CD4-positive, alpha-beta T cell treated with Interferon gamma for 1 hour (primary cell): Measurements from ENCODE around the gene RPSA.
"Not testable (repeated sequence)": the region's sequence is repeated elsewhere in the genome, so short reads cannot be mapped to it uniquely, and the experiment has no call there.

Source experiments
- DNase-seq: peaks from one replicate; pipeline ENCODE4 v3.0.0-alpha.2; 2020

The RPSA gene

GRCh38 chr3:39406368-39407258 lies at the start of gene RPSA:
Gene RPSA (plus strand): TSS chr3:39406720. CDS start chr3:39407654, 934 bp downstream.
- peak; percentile 96 for DNase-seq

GRCh38 chr3:39358333-39358732 lies 48.2 kb upstream of the RPSA start:
- no peak for DNase-seq

DNA sequence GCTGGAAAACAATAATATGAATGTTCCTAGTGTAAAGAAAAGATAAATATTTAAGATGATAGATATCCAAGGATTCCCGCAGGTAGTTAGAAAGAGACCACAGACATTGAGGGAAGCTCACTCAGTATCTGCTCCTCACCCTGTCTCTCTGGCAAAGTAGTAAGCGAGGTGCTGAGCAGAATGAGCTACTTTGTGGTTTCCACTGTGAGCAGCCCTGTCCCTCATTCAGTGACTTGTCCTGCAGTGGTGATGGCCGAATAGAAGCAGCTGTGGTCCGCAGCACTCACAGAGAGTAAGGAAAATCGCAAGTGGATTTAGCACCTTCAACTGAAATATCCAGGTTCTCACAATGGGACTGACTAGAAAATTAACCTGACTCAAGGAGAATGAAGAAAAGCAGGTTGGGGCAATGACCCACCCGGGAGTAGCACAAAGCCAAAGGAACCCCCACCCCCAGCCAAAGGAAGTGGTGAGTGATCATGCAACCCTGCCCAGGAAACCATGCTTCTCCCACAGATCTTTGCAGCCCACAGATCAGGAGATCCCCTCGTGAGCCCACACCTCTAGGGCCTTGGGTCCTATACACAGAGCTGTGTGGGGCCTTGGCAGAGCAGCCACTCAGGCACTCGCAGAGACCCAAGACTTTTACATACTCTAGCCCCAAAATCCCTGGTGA lies 45.1 kb upstream of the RPSA start:
- DNase-seq, result peak; percentile 24

GRCh38 chr3:39362192-39362591 lies 44.3 kb upstream of the RPSA start:
- no peak for DNase-seq

- no peak for DNase-seq
These were observed 43.7 kb upstream of the RPSA start for GRCh38 chr3:39362812-39363211.

DNA sequence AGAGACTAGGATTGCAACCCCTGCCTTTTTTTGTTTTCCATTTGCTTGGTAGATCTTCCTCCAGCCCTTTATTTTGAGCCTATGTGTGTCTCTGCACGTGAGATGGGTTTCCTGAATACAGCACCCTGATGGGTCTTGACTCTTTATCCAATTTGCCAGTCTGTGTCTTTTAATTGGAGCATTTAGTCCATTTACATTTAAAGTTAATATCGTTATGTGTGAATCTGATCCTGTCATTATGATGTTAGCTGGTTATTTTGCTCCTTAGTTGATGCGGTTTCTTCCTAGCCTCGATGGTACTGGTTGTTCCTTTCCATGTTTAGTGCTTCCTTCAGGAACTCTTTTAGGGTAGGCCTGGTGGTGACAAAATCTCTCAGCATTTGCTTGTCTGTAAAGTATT lies 36.1 kb upstream of the RPSA start:
- not testable (repeated sequence) for DNase-seq

- no peak for DNase-seq
These were observed 33.7 kb upstream of the RPSA start for GRCh38 chr3:39372833-39373232.

- DNase-seq, result no peak
These were observed 29.4 kb upstream of the RPSA start for GRCh38 chr3:39376959-39377634.

DNA sequence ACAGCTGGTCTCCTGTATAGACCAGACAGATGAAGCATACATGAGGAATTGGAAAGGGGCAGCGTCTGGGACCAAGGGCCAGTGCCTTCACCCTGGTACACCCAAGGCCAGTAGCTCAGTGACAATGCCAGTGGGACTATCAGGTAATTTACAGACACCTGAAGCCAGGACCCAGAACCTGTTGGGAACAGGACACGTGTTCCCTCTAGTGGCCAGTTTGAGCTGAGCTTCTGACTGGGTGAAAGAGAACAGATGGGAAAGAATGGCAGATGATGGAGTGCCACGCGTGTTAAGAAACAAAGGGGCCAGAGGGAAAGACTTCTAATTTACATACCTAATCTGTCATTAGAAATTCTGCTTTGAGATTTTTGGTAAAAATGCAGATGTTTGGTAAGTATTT lies 28.4 kb upstream of the RPSA start:
- DNase-seq, result peak; percentile 58

DNA sequence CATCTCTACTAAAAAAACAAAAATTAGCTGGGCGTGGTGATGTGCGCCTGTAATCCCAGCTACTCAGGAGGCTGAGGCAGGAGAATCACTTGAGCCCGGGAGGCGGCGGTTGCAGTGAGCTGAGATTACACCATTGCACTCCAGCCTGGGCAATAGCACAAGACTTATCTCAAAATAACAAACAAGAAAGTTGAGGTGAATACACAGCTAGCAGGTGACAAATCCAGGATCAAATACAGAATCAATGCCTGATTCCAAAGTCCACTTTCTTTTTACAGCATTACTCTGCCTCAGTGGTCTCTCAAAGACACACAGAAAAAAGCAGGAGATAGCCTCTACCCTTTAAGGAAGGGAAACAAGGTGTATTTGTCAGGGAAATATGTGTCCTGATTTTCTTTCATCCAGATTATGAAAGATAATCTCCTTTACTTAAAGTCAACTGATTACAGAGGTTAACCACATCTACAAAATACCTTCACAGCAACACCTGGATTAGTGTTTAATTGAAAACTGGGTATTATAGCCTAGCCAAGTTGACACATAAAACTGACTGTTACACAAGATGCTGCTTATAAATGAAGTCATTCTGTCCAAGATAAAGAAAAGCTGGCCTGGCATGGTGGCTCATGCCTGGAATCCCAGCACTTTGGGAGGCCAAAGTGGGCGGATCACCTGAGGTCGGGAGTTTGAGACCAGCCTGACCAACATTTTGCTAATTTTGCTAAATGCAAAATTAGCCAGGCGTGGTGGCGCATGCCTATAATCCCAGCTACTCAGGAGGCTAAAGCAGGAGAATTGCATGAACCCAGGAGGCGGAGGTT lies 27.4 kb upstream of the RPSA start:
- DNase-seq, result no peak

DNA sequence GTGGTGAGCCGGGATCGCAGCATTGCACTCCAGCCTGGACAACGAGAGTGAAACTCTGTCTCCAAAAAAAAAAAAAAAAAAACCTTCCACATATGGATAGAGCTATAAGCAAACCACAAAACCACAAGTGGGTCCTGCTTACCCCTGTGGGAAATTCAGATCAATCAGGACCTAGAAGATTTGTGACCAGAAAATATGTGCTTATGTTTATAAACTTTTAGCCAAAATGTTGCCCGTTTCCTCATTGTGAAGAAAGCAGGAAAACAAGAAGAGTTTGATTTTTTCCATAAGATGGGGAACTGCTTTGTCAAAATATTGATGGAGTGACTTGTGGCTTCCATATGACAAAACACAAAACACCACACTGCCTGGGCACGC lies 26.8 kb upstream of the RPSA start:
- no peak for DNase-seq

- DNase-seq, result no peak
These were observed 25.1 kb upstream of the RPSA start for GRCh38 chr3:39381432-39381831.

- peak; percentile 78 for DNase-seq
These were observed 23.3 kb upstream of the RPSA start, which contains the start of gene SLC25A38 for GRCh38 chr3:39383045-39383880. Gene SLC25A38 (plus strand): TSS chr3:39383370. CDS start chr3:39383725, 355 bp downstream.

GRCh38 chr3:39383881-39384664 lies 22.4 kb upstream of the RPSA start:
- DNase-seq, result peak; percentile 92

DNA sequence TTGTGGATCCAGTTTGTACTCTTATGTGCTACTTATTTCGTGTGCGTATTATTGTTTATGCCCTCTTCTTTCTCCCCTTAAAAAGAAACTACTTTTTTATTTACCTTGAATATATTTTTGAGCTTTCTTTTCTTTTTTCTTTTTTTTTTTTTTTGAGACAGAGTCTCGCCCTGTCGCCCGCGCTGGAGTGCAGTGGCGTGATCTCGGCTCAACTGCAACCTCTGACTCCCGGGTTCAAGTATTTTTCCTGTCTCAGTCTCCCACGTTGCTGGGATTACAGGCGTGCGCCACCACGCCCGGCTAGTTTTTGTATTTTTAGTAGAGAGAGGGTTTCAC lies 21.9 kb upstream of the RPSA start:
- DNase-seq, result no peak

DNA sequence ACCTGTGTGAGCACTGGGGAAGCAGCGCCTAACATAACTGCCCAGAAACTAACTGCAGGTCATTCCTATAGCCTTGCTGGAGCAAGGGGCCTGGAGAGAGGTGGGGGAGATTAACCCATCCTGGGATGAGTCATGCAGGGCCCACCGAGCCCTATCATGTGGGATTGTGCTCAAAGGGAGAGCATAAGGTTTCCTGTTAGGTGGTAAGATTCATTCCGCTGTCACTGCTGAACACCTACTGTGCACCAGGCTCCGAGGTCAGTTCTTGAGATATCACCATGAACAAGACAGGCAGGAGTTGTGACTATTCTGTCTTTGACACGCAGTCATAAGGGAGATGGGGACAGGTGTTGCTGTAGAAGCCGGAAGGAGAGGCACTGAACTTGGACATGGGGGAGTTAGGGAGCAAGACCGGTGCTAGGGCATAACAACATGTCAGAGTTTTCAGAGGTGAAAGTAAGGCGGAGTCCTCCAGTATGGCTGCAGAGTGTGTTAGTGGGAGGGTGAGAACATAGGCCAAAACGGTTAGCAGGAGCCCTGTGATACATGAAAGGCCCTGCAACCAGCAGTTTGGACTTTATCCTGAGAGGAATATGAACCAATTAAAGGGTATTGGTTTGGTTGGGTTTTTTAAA lies 20.9 kb upstream of the RPSA start:
- no peak for DNase-seq

GRCh38 chr3:39386318-39386717 lies 20.2 kb upstream of the RPSA start:
- DNase-seq, result no peak

DNA sequence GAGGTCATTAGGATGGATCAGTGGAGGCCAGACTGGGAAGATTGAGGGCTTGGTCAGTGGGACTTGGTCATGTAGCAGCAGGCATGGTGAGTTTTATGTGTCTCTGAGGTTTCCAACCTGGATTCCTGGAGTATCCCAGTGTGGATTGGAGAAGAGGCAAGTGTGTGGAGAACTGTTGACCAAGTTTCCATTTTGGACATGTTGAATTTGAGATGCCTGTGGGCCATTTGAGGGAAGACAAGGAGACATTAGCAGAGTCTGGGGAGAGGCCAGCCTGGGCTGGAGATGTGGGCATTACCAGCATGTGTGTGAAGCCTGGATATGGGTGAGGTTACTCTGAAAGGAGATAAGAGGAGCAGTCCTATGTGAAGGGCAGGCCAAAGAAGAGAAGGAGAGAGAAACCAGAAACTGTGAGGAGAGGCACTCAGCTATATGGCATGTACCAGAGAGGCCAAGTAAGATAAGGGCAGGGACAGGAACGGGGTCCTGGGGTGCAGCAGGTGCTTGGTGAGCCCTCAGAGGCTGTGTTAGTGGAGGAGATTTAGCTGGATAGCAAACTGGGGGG lies 19.0 kb upstream of the RPSA start:
- DNase-seq, result no peak

DNA sequence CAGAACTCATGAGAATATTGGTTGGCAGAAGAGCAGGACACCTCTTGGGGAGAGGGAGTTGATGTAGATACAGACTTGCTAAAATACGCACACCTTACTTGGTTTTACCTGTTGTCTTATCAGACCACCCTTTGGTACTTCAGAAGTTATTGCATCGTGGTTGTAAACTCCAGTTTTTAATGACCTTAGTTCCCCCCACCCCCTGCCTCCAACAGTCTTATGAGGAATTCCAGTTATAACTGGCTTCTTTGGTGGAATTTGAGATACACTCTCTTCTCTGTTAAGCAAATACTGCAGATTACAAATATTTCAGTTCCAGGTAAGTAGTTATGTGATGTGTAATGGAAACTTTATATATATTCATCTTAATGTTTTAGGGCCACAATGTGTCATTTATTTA lies 18.4 kb upstream of the RPSA start:
- no peak for DNase-seq

GRCh38 chr3:39388741-39389248 lies 17.7 kb upstream of the RPSA start:
- DNase-seq, result no peak
